IgD-negative memory B cell (primary cell): ENCODE results near the gene MYL3. TPM values are rescaled to one million over a fixed set of nuclear protein-coding genes. Genes with fewer than 3 reads are reported as not detected.

Experiments used
- H3K27ac Mint-ChIP-seq, 3 donors: one replicate each; pipeline ENCODE4 v1.8.0; 2020 to 2022; ENCODE audit warnings: mild to moderate bottlenecking in 3 of 3, mixed read lengths in 3 of 3, moderate library complexity in 1 of 3
- H3K27me3 Mint-ChIP-seq: one replicate; pipeline ENCODE4 v1.8.0; 2021; ENCODE audit warnings: mixed read lengths
- H3K36me3 Mint-ChIP-seq: one replicate; pipeline ENCODE4 v1.8.0; 2020; ENCODE audit warnings: mild to moderate bottlenecking, mixed read lengths
- H3K4me1 Mint-ChIP-seq, 3 donors: one replicate each; pipeline ENCODE4 v1.8.0; 2020 to 2022; ENCODE audit warnings: mixed read lengths in 3 of 3, mild to moderate bottlenecking in 1 of 3
- H3K4me3 Mint-ChIP-seq, 4 donors: one replicate each; pipeline ENCODE4 v1.8.0; 2020 to 2022; ENCODE audit warnings: mild to moderate bottlenecking in 4 of 4, mixed read lengths in 4 of 4, moderate library complexity in 3 of 4
- H3K9me3 Mint-ChIP-seq, 3 donors: one replicate each; pipeline ENCODE4 v1.8.0; 2020 to 2021; ENCODE audit warnings: mixed read lengths in 3 of 3, mild to moderate bottlenecking in 1 of 3
- polyA plus RNA-seq: library from polyadenylated mRNA; unstranded; fragments of 300-500 nt; fragmentation: Illumina TruSeq; gene quantifications from one replicate; pipeline ENCODE4 v1.2.3, GENCODE V29; 2021

MYL3 gene
- polyA plus RNA-seq, 1 donor from 2014 or later = not detected

DNA sequence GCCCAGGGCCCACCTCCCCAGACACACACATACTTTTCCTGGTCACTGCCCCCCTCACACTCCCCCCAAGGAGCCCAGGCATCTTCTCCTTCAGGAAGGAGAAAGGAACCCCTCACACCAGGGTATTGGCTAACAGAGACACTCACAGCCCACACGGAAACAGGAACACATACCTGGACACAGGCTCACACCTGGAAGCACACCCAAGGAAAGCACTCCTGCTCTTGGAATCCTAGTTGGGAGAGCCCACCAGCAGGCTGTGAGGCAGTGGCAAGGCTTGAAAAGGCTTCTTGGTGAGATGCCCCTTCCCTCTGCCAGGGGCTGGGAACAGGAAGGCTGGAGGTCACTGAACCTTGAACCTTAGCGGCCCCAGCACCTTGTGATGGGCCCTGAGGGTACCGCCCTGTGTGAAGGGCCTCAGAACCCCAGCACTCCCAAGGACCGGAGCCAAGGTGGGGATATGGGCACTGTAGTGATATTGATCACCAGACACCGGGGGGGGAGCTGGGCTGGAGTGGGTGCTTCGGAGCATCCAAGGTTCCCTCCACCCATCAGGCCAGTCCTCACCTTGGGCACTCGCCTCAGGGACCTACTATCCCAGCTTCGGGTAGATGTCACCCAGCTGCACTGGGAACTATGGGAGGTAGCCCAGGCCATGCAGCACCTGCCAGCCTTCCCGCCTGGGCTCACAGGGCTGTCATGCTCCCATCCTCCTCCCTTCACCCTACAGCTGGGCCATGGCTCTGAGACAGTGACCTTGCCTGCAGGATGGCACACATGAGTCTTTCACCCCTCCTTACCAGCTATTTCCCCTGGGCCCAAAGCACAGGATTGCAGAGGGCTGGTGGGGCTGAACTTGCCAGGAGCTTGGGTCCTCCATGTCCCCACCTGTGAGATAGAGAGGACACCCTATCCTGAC, 16.4 kb downstream of the MYL3 start:
- Mint-ChIP-seq H3K4me1 (peaks cover 2 to 5% (median 4%) of the 10 kb centered on the region in 3 donors), H3K36me3 (peaks cover 1% of the 10 kb centered on the region), H3K27ac (peak overlapping the region in 1 of 3 donors; percentile 10), H3K9me3 (peaks cover 3 to 9% (median 6%) of the 10 kb centered on the region in 3 donors), H3K4me3 (peak overlapping the region; percentile 60 to 92 (median 87)), H3K27me3 (peaks cover 3% of the 10 kb centered on the region)

GRCh38 chr3:46845860-46846623, 17.2 kb downstream of the MYL3 start:
- peaks cover 7 to 17% (median 8%) of the 10 kb centered on the region in 3 donors for H3K9me3 Mint-ChIP-seq
- peaks cover 1% of the 10 kb centered on the region for H3K36me3 Mint-ChIP-seq
- peaks cover 2 to 5% (median 4%) of the 10 kb centered on the region in 3 donors for H3K4me1 Mint-ChIP-seq
- H3K27ac Mint-ChIP-seq = peak overlapping the region in 1 of 3 donors; percentile 10
- H3K4me3 Mint-ChIP-seq = peak overlapping the region; percentile 60 to 92 (median 87)
- peaks cover 3% of the 10 kb centered on the region for H3K27me3 Mint-ChIP-seq

- no peak overlapping the region for H3K27ac Mint-ChIP-seq
- peaks cover 2 to 5% (median 4%) of the 10 kb centered on the region in 3 donors for H3K4me1 Mint-ChIP-seq
- H3K4me3 Mint-ChIP-seq = peak overlapping the region; percentile 60 to 92 (median 87)
- H3K36me3 Mint-ChIP-seq = peaks cover 3% of the 10 kb centered on the region
- H3K27me3 Mint-ChIP-seq = peaks cover 3% of the 10 kb centered on the region
- peaks cover 7 to 23% (median 8%) of the 10 kb centered on the region in 3 donors for H3K9me3 Mint-ChIP-seq
These were observed 17.8 kb downstream of the MYL3 start for GRCh38 chr3:46845397-46845859.

- Mint-ChIP-seq H3K36me3 (peaks cover 5% of the 10 kb centered on the region), H3K9me3 (peaks cover 7 to 26% (median 8%) of the 10 kb centered on the region in 3 donors), H3K27me3 (no peaks in the 10 kb centered on the region), H3K27ac (no peak overlapping the region), H3K4me1 (peaks cover 2 to 5% (median 4%) of the 10 kb centered on the region in 3 donors), H3K4me3 (peak overlapping the region; percentile 60 to 92 (median 87))
These were observed 18.3 kb downstream of the MYL3 start for GRCh38 chr3:46844881-46845312.

- no peaks in the 10 kb centered on the region for H3K27me3 Mint-ChIP-seq
- H3K4me3 Mint-ChIP-seq = peak overlapping the region in 3 of 4 donors; percentile 60 to 90 (median 86)
- peaks cover 5% of the 10 kb centered on the region for H3K36me3 Mint-ChIP-seq
- peaks cover 8 to 26% (median 8%) of the 10 kb centered on the region in 3 donors for H3K9me3 Mint-ChIP-seq
- H3K4me1 Mint-ChIP-seq = peaks cover 2 to 5% (median 4%) of the 10 kb centered on the region in 3 donors
- no peak overlapping the region for H3K27ac Mint-ChIP-seq
These were observed 18.8 kb downstream of the MYL3 start for GRCh38 chr3:46844397-46844796.

DNA sequence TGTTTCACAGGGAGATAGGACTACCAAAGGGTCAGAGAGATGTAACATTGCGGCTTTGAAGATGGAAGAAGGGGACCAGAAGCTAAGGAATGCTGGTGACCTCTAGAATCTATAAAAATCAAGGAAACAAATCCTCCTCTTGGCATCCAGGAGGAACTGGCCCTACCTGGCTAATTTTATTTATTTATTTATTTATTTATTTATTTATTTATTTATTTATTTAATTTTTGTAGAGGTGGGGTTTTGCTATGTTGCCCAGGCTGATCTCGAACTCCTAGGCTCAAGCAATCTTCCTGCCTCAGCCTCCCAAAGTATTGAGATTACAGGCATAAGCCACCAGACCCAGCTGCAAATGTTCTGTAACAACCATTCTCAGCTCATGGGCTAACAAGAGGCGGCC, 19.7 kb downstream of the MYL3 start:
- H3K36me3 Mint-ChIP-seq = peaks cover 6% of the 10 kb centered on the region
- no peaks in the 10 kb centered on the region for H3K27me3 Mint-ChIP-seq
- no peak overlapping the region for H3K27ac Mint-ChIP-seq
- peaks cover 12 to 35% (median 13%) of the 10 kb centered on the region in 3 donors for H3K9me3 Mint-ChIP-seq
- peaks cover 2 to 5% (median 4%) of the 10 kb centered on the region in 3 donors for H3K4me1 Mint-ChIP-seq
- H3K4me3 Mint-ChIP-seq = peak overlapping the region in 1 of 4 donors; percentile 60

DNA sequence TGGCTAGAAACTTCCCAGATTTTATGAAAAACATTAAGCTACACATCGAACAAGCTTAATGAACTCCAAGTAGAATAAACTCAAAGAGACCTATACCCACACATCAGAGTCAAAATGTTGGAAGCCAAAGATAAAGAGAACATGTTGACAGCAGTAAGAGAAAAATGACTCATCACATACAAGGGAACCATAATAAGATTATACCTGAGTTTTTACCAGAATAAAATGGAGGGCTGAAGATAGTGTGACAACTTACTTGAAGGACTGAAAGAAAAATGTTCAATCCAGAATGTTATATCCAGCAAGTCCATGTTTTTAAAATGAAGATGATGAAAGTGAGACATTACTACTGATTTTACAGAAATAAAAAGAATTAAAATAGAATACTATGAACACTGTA, 22.8 kb downstream of the MYL3 start:
- Mint-ChIP-seq H3K9me3 (peaks cover 16 to 50% (median 31%) of the 10 kb centered on the region in 3 donors), H3K36me3 (peaks cover 13% of the 10 kb centered on the region), H3K4me3 (no peak overlapping the region), H3K4me1 (peaks cover 2 to 4% (median 2%) of the 10 kb centered on the region in 3 donors), H3K27me3 (no peaks in the 10 kb centered on the region), H3K27ac (no peak overlapping the region)

GRCh38 chr3:46838301-46838700, 24.9 kb downstream of the MYL3 start:
- no peaks in the 10 kb centered on the region for H3K27me3 Mint-ChIP-seq
- H3K36me3 Mint-ChIP-seq = peaks cover 13% of the 10 kb centered on the region
- no peak overlapping the region for H3K27ac Mint-ChIP-seq
- no peaks in the 10 kb centered on the region for H3K4me1 Mint-ChIP-seq
- H3K9me3 Mint-ChIP-seq = peaks cover 16 to 50% (median 31%) of the 10 kb centered on the region in 3 donors
- no peak overlapping the region for H3K4me3 Mint-ChIP-seq

GRCh38 chr3:46835491-46835890, 27.8 kb downstream of the MYL3 start:
- no peaks in the 10 kb centered on the region for H3K4me1 Mint-ChIP-seq
- H3K4me3 Mint-ChIP-seq = no peak overlapping the region
- peaks cover 11% of the 10 kb centered on the region for H3K36me3 Mint-ChIP-seq
- no peak overlapping the region for H3K27ac Mint-ChIP-seq
- H3K9me3 Mint-ChIP-seq = peaks cover 8 to 28% (median 24%) of the 10 kb centered on the region in 3 donors
- H3K27me3 Mint-ChIP-seq = no peaks in the 10 kb centered on the region

DNA sequence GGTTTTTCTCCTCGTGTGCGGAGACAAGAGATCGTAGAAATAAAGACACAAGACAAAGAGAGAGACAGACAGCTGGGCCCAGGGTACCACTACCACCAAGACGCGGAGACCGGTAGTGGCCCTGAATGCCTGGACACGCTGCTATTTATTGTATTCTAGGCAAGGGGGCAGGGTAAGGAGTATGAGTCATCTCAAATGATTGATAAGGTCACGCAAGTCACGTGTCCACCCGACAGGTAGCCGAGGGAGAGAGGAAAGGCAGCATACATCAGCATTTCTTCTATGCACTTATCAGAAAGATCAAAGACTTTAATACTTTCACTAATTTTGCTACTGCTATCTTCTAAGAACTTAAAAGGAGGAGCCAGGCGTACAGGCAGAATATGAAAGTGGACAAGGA, 28.2 kb downstream of the MYL3 start:
- no peak overlapping the region for H3K27ac Mint-ChIP-seq
- no peaks in the 10 kb centered on the region for H3K4me1 Mint-ChIP-seq
- H3K36me3 Mint-ChIP-seq = peaks cover 8% of the 10 kb centered on the region
- H3K27me3 Mint-ChIP-seq = no peaks in the 10 kb centered on the region
- no peak overlapping the region for H3K4me3 Mint-ChIP-seq
- H3K9me3 Mint-ChIP-seq = peaks cover 8 to 25% (median 24%) of the 10 kb centered on the region in 3 donors

- Mint-ChIP-seq H3K4me3 (no peak overlapping the region), H3K9me3 (peaks cover 4 to 19% (median 17%) of the 10 kb centered on the region in 3 donors), H3K27me3 (no peaks in the 10 kb centered on the region), H3K27ac (no peak overlapping the region), H3K4me1 (no peaks in the 10 kb centered on the region), H3K36me3 (peaks cover 8% of the 10 kb centered on the region)
These were observed 29.6 kb downstream of the MYL3 start for GRCh38 chr3:46833346-46834300.

DNA sequence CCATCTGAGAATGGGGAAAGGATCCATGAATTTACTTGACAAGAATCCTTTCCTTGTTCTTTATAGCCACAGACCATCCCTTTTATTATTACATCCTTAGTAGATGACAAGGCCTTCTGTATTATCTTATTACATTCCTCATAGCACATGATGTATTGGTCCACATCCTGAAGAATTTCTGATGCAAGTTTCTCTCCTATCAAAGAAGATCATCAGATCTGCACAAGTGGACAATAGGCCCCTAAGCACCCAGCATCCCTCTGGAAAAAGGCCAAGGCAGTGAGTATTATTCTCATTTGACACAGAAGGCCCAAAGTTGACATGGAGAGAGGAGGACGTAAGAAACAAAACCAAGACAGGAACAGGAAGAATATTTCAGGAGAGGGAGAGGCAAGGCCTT, 31.4 kb downstream of the MYL3 start:
- Mint-ChIP-seq H3K9me3 (peaks cover under 1 to 3% (median 2%) of the 10 kb centered on the region in 3 donors), H3K4me3 (no peak overlapping the region), H3K4me1 (no peaks in the 10 kb centered on the region), H3K27ac (no peak overlapping the region), H3K36me3 (no peaks in the 10 kb centered on the region), H3K27me3 (no peaks in the 10 kb centered on the region)

- Mint-ChIP-seq H3K9me3 (no peaks in the 10 kb centered on the region), H3K36me3 (no peaks in the 10 kb centered on the region), H3K4me3 (no peak overlapping the region), H3K4me1 (no peaks in the 10 kb centered on the region), H3K27ac (no peak overlapping the region), H3K27me3 (peaks cover 2% of the 10 kb centered on the region)
These were observed 31.9 kb downstream of the MYL3 start for GRCh38 chr3:46831316-46831715.

DNA sequence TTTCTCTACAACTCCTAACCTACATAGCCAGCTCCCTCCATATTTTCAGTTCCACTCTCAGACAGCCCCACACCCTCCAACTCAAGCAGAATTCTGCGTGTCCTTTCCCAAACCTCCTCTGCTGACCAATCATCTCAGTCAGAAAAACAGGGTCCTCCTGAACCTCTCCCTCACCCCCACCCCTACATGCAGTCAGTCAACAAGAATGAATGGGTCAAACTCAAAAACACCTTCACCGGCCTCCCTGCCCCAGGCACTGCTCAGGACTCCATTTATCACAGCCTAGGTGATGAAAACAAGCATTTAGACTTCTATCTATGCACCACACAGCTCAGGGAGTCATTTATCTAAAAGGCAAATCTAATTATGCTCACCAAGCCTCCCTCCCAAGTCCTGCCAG, 32.4 kb downstream of the MYL3 start:
- Mint-ChIP-seq H3K4me3 (no peak overlapping the region), H3K36me3 (no peaks in the 10 kb centered on the region)

More for the DNA sequence above, 32.4 kb downstream of the MYL3 start:
- no peak overlapping the region for H3K27ac Mint-ChIP-seq
- H3K4me1 Mint-ChIP-seq = no peaks in the 10 kb centered on the region
- no peaks in the 10 kb centered on the region for H3K9me3 Mint-ChIP-seq
- peaks cover 2% of the 10 kb centered on the region for H3K27me3 Mint-ChIP-seq
